ENCODE results near the gene CASZ1.
A peak's percentile ranks its signal among the peaks of the same experiment; 100 is the strongest.

CASZ1 gene

DNA sequence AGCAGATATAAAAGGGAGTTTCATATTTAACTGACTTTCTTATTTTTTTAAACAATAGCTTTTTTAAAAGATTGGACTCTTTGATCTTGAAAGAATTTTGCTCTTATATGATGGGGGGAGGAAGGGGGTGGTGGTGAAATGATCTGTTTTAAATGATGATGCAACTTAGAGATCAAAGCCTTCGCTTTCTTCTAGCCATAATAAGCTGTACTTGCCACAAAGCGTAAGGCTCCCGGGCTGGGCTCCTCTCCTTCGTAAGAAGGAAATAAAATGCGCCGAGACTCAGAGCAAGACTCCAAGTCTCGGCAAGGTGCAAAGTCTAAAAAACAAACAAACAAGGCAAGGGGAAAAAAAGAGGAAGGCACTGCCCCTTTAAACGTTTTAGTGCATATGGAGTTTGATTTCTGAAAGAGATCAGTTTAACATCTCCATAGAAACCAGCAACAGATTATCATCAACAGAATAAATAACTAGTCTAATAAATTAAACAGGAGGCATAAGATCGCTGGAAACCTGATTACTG, 3.3 kb downstream of the CASZ1 start:
- no peaks in the 10 kb centered on the region for H3K36me3 ChIP-seq (ENCODE audit: insufficient read depth, low read length)
- H3K79me2 ChIP-seq (ENCODE audit: insufficient read depth, low read length), result no peaks in the 10 kb centered on the region
- H3K27me3 ChIP-seq (ENCODE audit: insufficient read depth, low read length, poor library complexity), result peaks cover 72% of the 10 kb centered on the region
- TF ChIP-seq CTCF (IDR thresholded peaks at IDR 0.05; ENCODE audit: borderline replicate concordance, extremely low read depth, low read length, poor library complexity, severe bottlenecking) (no peak), EZH2 (IDR thresholded peaks at IDR 0.05; ENCODE audit: borderline replicate concordance, low read depth, low read length, severe bottlenecking) (peak; percentile 63)
- H3K4me1 ChIP-seq (ENCODE audit: insufficient read depth, low read length), result peaks cover 6% of the 10 kb centered on the region; the same call in 1 of the 2 replicates
- H3K9me3 ChIP-seq (ENCODE audit: insufficient read depth, low read length, severe bottlenecking), result no peaks in the 10 kb centered on the region
- H2AFZ ChIP-seq (ENCODE audit: low read depth, low read length), result no peak overlapping the region
- no peak overlapping the region for H3K4me3 ChIP-seq (ENCODE audit: low read depth in 1 of 2, low read length in 2 of 2)
- H3K9ac ChIP-seq (ENCODE audit: low read depth, low read length), result no peak overlapping the region
- ATAC-seq (ENCODE audit: insufficient read depth, low read depth) (peak; percentile 81), DNase-seq (peak; percentile 47)
- no peak overlapping the region for H3K4me2 ChIP-seq (ENCODE audit: insufficient read depth, low read length)
- H3K27ac ChIP-seq (ENCODE audit: low read length), result no peak overlapping the region
- H4K20me1 ChIP-seq (ENCODE audit: insufficient read depth, low read length), result 0 out of 2 replicates have a peak, but pooled peaks cover 7% of the 10 kb centered on the region

GRCh38 chr1:10791105-10791951, 5.1 kb downstream of the CASZ1 start:
- H3K27me3 ChIP-seq (ENCODE audit: insufficient read depth, low read length, poor library complexity), result peaks cover 57% of the 10 kb centered on the region
- H3K36me3 ChIP-seq (ENCODE audit: insufficient read depth, low read length), result no peaks in the 10 kb centered on the region
- ATAC-seq (ENCODE audit: insufficient read depth, low read depth), result no peak

DNA sequence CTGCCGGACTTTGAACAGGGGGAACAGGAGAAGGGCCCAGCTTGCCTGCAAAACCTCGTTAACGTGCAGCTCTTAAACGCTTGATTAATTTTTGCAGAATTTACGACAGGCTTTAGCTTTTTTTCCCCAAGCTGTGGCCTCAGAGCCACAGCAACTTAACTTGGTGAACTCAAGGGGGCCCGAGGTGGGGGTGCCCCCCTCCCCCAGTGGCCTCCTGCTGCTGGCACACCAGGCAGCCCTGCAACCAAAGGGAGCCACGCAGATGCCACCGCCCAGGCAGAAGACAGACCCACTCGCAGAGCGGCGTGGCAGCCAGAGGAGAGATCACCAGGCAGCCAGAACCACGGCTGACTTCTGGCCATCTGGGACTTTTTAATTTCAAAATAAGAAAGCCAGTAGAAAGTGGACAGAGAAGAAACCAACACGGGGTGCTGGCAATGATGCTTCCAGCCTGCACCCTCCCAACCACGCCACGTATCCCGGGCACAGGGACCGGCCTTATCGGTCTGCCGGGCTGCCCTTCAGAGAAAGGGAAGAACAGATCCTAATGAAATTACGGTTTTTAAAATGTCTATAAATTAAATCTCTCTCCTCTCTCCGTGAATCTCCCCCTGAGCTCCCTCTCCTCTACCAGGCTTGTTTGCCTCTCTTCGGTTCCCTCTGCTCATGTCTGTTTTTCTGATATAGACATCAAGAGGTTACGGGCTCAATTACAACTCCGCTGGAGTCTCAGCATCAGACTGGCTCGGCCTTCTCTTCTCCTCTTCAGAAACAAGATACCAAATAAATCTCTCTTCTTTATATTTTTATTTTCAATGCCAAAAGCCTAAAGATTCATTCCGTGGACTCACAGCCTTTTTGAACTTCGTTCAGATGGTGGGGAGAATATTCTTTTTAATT, 6.4 kb downstream of the CASZ1 start:
- 0 out of 2 replicates have a peak, but pooled peaks cover under 1% of the 10 kb centered on the region for H4K20me1 ChIP-seq (ENCODE audit: insufficient read depth, low read length)
- DNase-seq (no peak), ATAC-seq (ENCODE audit: insufficient read depth, low read depth) (no peak)
- peaks cover 46% of the 10 kb centered on the region for H3K27me3 ChIP-seq (ENCODE audit: insufficient read depth, low read length, poor library complexity)
- no peak overlapping the region for H3K4me3 ChIP-seq (ENCODE audit: low read depth in 1 of 2, low read length in 2 of 2)
- H3K36me3 ChIP-seq (ENCODE audit: insufficient read depth, low read length), result no peaks in the 10 kb centered on the region
- H3K79me2 ChIP-seq (ENCODE audit: insufficient read depth, low read length), result no peaks in the 10 kb centered on the region
- peaks cover 4% of the 10 kb centered on the region; the same call in 1 of the 2 replicates for H3K4me1 ChIP-seq (ENCODE audit: insufficient read depth, low read length)
- no peak for TF ChIP-seq EZH2 (IDR thresholded peaks at IDR 0.05; ENCODE audit: borderline replicate concordance, low read depth, low read length, severe bottlenecking)
- no peak for TF ChIP-seq CTCF (IDR thresholded peaks at IDR 0.05; ENCODE audit: borderline replicate concordance, extremely low read depth, low read length, poor library complexity, severe bottlenecking)
- H3K4me2 ChIP-seq (ENCODE audit: insufficient read depth, low read length), result no peak overlapping the region
- H2AFZ ChIP-seq (ENCODE audit: low read depth, low read length), result no peak overlapping the region
- H3K9ac ChIP-seq (ENCODE audit: low read depth, low read length), result no peak overlapping the region
- no peak overlapping the region for H3K27ac ChIP-seq (ENCODE audit: low read length)
- H3K9me3 ChIP-seq (ENCODE audit: insufficient read depth, low read length, severe bottlenecking), result no peaks in the 10 kb centered on the region

More at GRCh38 chr1:10791105-10791951, 5.1 kb downstream of the CASZ1 start:
- peaks cover 6% of the 10 kb centered on the region; the same call in 1 of the 2 replicates for H3K4me1 ChIP-seq (ENCODE audit: insufficient read depth, low read length)
- H3K9me3 ChIP-seq (ENCODE audit: insufficient read depth, low read length, severe bottlenecking), result no peaks in the 10 kb centered on the region
- 0 out of 2 replicates have a peak, but pooled peaks cover 7% of the 10 kb centered on the region for H4K20me1 ChIP-seq (ENCODE audit: insufficient read depth, low read length)
- H3K27ac ChIP-seq (ENCODE audit: low read length), result no peak overlapping the region
- no peak overlapping the region for H3K4me3 ChIP-seq (ENCODE audit: low read depth in 1 of 2, low read length in 2 of 2)
- TF ChIP-seq CTCF (IDR thresholded peaks at IDR 0.05; ENCODE audit: borderline replicate concordance, extremely low read depth, low read length, poor library complexity, severe bottlenecking) (no peak), EZH2 (IDR thresholded peaks at IDR 0.05; ENCODE audit: borderline replicate concordance, low read depth, low read length, severe bottlenecking) (peak; percentile 5)
- H3K4me2 ChIP-seq (ENCODE audit: insufficient read depth, low read length), result no peak overlapping the region
- H3K9ac ChIP-seq (ENCODE audit: low read depth, low read length), result no peak overlapping the region
- H3K79me2 ChIP-seq (ENCODE audit: insufficient read depth, low read length), result no peaks in the 10 kb centered on the region
- no peak for DNase-seq
- H2AFZ ChIP-seq (ENCODE audit: low read depth, low read length), result no peak overlapping the region

All from DND-41 (cell line).